Mammary epithelial cell (primary cell): Measurements from ENCODE around the gene CEP44.

ENCODE experiments used
- EZH2 ChIP-seq: IDR thresholded peaks from 2 replicates; pipeline ENCODE4 v1.6.1; 2012; ENCODE audit warnings: low read length, inconsistent platforms, borderline replicate concordance
- TF ChIP-seq, protein P1 (sequence below), 2 donors: IDR thresholded peaks in 1 of 2; conservative IDR thresholded peaks in 1 of 2; 2 replicates each; pipeline ENCODE4 v1.5.1; 2011 to 2012; ENCODE audit warnings: inconsistent platforms in 2 of 2, low read length in 2 of 2, mild to moderate bottlenecking in 2 of 2, control low read depth in 1 of 2, low read depth in 1 of 2; ENCODE audit not compliant: insufficient read depth in 1 of 2; ENCODE audit errors: extremely low read depth in 1 of 2

- TF ChIP-seq, protein P1, sequence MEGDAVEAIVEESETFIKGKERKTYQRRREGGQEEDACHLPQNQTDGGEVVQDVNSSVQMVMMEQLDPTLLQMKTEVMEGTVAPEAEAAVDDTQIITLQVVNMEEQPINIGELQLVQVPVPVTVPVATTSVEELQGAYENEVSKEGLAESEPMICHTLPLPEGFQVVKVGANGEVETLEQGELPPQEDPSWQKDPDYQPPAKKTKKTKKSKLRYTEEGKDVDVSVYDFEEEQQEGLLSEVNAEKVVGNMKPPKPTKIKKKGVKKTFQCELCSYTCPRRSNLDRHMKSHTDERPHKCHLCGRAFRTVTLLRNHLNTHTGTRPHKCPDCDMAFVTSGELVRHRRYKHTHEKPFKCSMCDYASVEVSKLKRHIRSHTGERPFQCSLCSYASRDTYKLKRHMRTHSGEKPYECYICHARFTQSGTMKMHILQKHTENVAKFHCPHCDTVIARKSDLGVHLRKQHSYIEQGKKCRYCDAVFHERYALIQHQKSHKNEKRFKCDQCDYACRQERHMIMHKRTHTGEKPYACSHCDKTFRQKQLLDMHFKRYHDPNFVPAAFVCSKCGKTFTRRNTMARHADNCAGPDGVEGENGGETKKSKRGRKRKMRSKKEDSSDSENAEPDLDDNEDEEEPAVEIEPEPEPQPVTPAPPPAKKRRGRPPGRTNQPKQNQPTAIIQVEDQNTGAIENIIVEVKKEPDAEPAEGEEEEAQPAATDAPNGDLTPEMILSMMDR (conservative IDR thresholded peaks at IDR 0.05 in 1 of 2, IDR thresholded peaks at IDR 0.05 in 1 of 2; ENCODE audit: extremely low read depth in 1 of 2, insufficient read depth in 1 of 2, low read depth in 1 of 2, low read length in 2 of 2): no peak
- no peak for TF ChIP-seq EZH2
These were observed at the start of gene CEP44, which contains the start of gene FBXO8 for GRCh38 chr4:174283507-174284471.
